Glomerular endothelial cell (primary cell): ENCODE data around the gene CTCFL. TPM values are rescaled to one million over a fixed set of nuclear protein-coding genes. Genes with fewer than 3 reads are reported as not detected.

ENCODE experiments used
- DNase-seq: peaks from one replicate; pipeline ENCODE4 v3.0.0-alpha.2; 2011; ENCODE audit warnings: low read depth, low spot score; ENCODE audit errors: extremely low read depth
- total RNA-seq: library from RNA; depleted of rRNA; stranded (reverse); fragments of >200 nt; gene quantifications from 2 replicates; pipeline ENCODE4 v1.2.3, GENCODE V29; 2015

The CTCFL gene
- total RNA-seq, 1 donor from 2014 or later = not detected

DNA sequence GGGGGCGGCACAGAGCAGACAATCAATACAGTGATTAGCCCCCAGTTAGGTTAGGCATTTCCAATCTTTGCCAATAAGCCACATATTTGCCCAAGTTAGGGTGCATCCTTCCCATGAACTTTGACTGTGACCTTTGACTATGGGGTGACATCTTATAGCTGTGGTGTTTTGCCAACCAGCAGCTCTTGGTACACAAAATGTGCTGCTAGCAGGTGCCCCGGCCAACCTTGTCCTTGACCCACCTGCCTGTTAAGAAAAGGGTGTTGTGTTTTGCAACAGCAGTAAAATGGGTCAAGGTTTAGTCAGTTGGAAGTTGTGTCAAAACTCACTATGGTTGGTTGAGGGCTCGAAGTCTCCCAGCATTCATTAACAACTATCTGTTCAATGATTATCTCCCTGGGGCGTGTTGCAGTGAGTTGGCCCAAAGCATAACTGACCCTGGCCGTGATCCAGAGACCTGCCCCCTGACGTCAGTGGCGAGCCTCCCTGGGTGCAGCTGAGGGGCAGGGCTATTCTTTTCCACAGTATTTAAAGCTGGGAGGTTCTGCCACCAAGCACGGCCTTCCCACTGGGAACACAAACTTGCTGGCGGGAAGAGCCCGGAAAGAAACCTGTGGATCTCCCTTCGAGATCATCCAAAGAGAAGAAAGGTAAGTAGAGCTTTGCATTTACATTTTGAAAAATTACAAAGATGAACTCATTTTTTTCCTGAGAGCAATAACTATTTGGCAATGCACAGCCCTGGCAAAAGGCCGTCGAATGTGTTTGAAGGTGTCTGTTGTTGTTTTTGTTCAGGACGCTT lies 35.8 kb upstream of the CTCFL start, which contains the start of gene PCK1:
Gene PCK1 (plus strand): TSS at position 557 of the 802 bp plus-strand sequence. CDS start 302 bp downstream, outside the sequence.
- DNase-seq = no peak

DNA sequence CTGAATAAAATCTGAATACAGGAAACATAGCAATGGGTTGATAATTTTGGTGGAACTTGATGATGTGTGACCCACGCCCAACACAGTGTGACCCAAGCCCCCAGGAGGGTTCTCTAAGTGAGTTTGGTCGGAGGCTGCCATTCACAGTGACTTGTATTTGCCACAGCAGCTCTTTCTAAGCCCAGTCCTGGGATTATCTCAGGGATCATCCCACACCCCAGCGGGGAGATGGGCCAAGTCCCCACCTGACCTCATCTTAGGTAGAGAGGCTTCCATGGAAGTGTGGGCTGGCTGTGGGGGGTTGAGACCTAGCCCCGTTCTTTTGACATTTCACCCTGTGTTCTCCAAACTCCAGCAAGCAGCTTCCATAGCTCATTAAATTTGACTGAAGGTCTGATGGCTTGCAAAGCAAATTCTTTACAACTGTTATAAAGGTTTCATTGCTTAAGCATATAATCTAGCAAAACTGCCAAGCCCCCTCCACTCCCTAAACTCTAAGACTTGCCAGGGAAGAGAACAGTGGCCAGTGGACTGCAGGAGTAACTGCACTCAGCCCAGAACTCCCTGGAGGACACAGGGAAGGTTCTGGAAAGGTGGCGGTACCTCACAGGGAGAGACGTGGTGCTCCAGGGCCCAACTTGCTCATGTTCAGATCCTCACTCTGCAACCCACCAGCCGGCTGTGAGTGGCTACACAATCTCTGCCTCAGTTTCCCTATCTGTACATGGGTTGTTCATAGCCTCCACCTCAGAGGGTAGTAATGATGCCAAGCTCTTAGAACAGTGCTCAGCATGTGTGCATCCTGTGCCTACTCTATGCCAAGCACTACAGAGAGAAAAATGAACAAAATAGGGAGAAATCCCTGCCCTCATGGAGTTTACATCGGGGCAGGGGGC lies 35.0 kb upstream of the CTCFL start:
- DNase-seq = no peak

- no peak for DNase-seq
These were observed 34.3 kb upstream of the CTCFL start for GRCh38 chr20:57559289-57559634.

DNA sequence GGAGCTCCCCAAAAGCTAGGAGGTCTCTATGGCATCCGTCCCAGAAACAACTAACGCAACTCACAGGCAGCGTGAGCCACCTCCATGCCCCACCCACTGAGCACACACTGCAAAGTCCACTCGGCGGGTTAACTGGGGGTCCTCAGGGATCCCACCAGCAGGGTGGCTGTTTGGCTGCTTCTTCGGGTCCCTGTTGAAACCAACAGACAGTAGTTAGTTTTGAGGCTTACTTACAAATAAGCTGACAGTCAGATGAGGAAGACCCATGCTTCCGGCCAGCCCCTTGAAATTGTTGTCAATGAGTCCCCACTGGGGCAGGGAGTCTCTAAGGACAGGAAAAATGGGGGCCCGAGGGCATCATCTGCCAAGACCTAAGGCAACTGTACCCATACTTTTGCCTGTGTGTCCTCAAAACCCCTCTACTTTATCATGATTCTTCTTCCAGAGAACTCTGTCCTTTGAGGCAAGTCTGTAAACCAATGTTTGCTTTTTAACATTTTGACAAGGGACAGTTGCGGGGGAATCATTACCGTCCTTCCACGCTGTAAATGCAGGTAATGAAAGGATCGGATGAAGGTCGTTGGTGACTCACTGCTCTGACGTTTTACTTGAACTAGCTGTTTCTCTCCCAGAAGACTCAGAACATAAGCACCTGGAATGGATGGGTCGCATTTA lies 33.8 kb upstream of the CTCFL start:
- no peak for DNase-seq

GRCh38 chr20:57557926-57558613 lies 33.1 kb upstream of the CTCFL start:
- no peak for DNase-seq

- DNase-seq = no peak
These were observed 32.0 kb upstream of the CTCFL start for GRCh38 chr20:57556980-57557274.

- no peak for DNase-seq
These were observed 30.7 kb upstream of the CTCFL start for GRCh38 chr20:57555457-57556184.

DNA sequence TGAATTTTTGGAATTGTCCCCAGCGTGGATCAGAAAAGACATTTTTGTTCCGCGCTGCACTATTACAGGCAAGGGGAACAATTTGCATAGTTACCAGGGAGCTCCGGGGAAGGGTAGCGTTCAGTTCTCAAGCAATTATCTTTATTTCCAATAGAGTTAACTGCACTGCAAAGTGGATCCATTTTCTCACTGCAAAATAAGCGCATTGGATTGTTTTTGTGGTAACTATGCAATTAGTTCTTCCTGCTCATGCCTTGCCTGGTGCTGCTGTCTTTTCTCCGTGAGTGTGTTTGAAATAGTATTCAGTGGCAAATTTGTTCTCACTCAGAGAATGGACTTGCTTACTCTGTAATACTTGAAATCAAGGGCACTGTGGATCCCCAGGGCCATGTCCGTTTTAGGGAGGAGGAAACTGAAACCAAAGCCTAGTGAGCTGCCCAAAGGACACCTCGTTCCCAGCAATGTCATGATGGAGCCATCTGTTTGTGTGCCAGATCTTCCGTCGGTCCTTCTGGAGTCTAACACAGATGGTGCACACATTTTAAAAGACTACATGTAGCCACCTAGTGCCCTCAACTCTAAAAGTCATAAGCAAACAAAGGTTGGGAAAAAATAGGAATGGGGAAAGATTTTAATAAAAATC lies 28.6 kb upstream of the CTCFL start:
- DNase-seq = no peak

DNA sequence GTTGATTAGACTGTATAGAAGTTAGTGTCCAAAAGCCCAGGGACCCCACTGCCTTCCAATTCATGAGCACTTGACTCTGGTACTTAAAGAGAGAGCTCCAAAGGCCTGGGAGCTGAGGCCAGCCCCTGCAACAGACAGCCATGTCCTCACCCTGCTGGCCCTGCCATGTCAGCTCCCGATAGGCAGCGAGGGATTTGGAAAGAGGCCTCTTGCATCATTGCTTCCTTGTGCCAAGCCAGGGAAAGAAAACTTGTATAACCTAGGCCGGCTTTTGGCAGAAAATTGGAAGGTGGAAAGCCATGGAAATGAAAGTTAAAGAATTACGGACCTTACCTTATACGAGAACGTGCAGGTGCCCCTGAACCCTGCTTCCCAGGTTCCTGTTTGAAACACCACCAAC lies 27.5 kb upstream of the CTCFL start:
- DNase-seq = no peak

DNA sequence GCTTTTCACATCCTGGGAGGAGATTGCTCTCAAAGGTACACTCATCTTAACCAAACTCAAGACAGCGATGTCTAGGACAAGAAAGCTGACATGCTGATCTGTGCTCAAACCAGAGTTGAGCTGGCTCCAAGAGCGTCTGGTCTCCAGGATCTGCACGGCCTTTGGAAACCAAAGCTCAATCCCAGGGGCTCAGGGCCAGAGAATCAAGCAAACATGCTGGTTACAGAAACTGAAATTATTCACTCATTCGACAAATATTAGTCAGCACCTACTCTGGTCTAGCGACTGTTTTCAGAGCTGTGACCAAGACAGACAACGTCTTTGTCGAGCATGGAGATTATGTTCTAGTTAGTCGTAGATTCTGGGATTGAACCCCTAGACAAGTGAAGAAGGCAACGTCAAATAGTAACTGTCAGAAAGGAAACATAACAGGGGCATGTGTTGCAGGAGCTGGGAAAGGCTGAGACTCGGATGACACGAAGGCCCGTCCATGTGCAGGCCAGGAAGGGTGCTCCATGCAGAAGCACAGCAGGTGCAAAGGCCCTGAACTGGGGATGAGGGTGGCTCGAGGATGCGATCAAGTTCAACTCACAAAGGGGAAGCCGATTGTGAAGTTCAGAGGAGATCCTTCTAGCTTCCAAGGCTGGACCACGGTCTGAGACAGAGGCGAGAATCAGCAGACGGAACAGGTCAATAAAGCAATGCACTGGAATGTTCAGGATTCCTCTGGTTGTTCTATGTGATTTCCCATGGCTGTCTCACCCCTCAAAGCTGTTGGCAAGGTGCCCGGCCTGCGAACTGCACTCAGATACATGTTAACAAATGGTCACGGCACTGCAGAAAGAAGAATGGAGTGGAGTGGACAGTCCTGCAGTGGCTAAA lies 23.5 kb upstream of the CTCFL start:
- no peak for DNase-seq

DNA sequence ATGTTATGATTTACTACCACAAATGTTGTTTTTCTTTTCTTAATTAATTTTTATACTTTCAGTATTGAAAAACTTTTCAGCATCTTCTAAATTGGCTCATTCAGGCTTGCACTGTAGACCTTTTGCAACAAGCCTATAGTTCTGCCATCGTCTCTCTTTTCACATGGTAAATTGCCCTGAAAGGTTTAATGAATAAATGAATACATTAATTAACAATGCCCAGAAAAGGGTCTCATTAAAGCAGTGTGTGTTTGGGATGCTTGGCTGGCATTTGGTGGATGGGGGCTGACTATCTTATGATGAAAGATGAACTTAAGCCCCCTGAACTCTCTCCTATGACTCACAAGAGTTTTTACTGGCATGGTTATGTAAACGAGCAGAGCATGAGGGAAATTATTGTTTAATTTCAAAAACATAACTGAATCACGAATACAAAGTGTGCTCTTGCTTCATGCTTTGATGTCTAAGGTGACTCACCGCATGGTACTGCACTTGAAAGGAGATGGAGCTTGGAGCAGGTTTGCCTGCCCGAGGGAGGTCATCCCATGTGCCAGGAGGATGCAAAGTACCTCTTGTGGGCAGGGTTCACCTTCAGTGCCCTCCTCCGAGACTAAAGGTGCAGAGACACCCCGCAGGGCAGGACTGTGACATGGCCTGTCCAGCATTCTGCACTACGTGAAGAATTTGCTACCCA lies 22.2 kb upstream of the CTCFL start:
- no peak for DNase-seq

DNA sequence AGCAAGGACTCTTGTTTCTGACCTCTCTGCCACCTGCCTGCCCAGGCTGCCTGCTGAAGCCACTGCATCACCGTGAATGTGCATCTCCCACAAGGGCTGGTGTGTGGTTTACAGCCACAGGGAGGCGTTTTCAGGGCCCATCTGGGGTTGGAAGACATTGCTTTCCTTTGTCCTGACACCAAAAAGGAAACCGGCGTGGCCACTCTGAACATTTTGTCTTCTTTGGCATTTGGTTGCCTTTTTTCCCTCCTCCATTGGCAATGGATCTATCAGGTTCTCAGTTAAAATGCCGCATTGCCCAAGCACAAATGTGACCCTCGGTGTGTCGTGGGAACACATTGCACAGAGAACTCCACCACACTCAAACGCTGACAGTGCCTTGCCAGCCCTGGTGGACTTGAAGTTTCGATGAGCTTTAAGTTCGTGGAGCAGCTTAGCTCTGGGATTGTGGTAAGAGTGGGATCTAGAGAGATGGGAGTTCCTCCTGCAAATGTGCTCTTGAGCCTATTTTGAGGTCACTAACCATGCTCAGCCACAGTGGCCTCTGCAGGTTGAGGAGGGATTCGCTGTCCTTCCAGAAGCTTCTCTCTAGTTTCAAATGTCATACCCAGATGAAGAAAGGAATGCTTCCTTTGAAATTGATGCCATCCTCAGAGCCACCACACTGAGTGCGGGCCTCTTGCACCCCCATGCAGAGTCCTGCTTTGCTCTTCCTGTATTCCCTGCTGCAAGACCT lies 21.2 kb upstream of the CTCFL start:
- DNase-seq = no peak

- DNase-seq = no peak
These were observed 20.1 kb upstream of the CTCFL start for GRCh38 chr20:57544838-57545564.

GRCh38 chr20:57543754-57544153 lies 18.8 kb upstream of the CTCFL start:
- no peak for DNase-seq

- DNase-seq = no peak
These were observed 16.1 kb upstream of the CTCFL start for GRCh38 chr20:57540890-57541580.

DNA sequence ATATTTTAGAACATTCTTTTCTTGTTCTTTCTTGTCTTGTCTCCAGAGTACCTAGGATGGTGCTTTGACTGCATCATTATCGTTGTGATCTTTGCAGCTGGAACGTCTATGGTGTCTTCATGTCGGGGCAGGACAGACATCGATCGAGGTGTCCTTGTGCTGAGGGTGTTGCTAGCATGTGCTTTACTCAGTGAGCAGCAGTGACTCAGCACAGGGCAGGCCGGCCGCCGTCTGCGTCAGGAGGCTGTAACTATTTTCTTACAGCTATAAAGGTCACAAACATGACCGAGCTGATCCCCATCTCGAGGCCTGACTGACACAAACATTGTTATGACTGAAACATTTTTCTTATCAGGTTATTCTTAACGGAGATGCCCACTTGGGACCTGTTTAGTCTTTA lies 14.9 kb upstream of the CTCFL start:
- DNase-seq = no peak
